AG09309 (cell line): Measurements from ENCODE around the gene CDH19.

ENCODE experiments used
- DNase-seq: peaks from one replicate; pipeline ENCODE4 v3.0.0-alpha.2; 2010; ENCODE audit warnings: low read depth
- H3K4me3 ChIP-seq: 2 replicates; pipeline ENCODE4 v1.5.1; 2011; ENCODE audit warnings: mild to moderate bottlenecking, low read depth, low read length, moderate library complexity; ENCODE audit not compliant: control insufficient read depth
- TF ChIP-seq, protein P1 (sequence below): IDR thresholded peaks from 2 replicates; pipeline ENCODE4 v1.5.1; 2011; ENCODE audit warnings: mild to moderate bottlenecking, low read depth, low read length, inconsistent platforms; ENCODE audit not compliant: insufficient read depth, control insufficient read depth; ENCODE audit errors: missing control alignments

The CDH19 gene

GRCh38 chr18:66616523-66616983, 12.7 kb upstream of the CDH19 start:
- no peak for DNase-seq
- TF ChIP-seq, protein P1, sequence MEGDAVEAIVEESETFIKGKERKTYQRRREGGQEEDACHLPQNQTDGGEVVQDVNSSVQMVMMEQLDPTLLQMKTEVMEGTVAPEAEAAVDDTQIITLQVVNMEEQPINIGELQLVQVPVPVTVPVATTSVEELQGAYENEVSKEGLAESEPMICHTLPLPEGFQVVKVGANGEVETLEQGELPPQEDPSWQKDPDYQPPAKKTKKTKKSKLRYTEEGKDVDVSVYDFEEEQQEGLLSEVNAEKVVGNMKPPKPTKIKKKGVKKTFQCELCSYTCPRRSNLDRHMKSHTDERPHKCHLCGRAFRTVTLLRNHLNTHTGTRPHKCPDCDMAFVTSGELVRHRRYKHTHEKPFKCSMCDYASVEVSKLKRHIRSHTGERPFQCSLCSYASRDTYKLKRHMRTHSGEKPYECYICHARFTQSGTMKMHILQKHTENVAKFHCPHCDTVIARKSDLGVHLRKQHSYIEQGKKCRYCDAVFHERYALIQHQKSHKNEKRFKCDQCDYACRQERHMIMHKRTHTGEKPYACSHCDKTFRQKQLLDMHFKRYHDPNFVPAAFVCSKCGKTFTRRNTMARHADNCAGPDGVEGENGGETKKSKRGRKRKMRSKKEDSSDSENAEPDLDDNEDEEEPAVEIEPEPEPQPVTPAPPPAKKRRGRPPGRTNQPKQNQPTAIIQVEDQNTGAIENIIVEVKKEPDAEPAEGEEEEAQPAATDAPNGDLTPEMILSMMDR = no peak

DNA sequence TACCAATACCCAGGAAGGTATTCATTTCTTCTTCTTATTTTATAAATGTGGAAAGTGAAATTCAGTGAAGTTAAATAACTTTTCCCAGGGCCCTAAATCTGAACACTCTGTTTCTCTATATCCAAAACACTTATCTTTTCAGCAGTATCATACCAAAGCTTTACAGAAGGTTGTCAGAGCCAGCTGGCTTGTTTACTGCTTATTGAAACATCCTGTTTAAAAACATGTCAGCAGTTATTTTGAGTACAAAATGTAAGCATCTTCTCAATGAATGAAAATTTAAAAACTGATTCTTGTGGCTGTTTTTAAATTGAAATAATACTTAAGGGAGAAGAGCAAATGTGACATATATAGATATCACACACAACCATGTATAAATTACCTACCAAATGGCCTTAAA, 11.3 kb upstream of the CDH19 start:
- no peak for DNase-seq
- TF ChIP-seq, protein P1 = no peak
- no peak overlapping the region for H3K4me3 ChIP-seq

More at GRCh38 chr18:66616523-66616983, 12.7 kb upstream of the CDH19 start:
- no peak overlapping the region for H3K4me3 ChIP-seq

DNA sequence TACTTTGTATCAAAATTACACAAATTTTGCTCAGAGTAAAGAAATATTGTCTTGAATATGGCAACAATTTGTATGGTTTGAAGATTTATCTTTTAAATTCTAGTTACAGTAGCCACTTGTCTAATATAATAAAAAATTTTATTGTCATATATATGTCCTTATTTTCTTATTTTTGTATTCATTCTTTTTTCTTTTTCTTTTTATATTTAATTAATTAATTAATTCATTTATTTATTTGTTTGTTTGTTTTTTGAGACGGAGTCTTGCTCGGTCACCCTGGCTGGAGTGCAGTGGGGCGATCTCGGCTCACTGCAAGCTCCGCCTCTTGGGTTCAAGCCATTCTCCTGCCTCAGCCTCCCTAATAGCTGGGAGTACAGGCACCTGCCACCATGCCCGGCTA, 3.7 kb upstream of the CDH19 start:
- TF ChIP-seq, protein P1 = no peak
- no peak overlapping the region for H3K4me3 ChIP-seq
- DNase-seq = no peak

GRCh38 chr18:66601649-66602048, 2.2 kb downstream of the CDH19 start:
- TF ChIP-seq, protein P1 = no peak
- DNase-seq = no peak
- no peak overlapping the region for H3K4me3 ChIP-seq

DNA sequence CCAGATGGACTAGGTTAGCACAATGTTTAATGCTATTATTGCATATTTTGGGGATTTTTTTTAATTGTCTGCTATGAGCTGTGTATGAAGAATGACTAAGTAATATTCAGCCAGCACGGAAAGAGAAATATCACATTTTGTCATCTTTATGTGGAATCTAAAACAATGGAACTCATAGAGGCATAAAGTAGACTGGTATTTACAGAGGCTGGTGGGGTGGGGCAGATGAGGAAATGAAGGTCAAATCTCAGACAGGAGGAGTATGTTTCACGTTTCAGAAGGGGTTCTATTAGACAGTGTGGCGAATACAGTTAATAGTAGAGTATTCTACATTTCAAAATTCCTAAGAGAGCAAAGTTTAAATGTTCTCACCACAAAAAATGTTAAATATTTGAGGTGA, 4.7 kb downstream of the CDH19 start:
- DNase-seq = no peak
- no peak overlapping the region for H3K4me3 ChIP-seq
- TF ChIP-seq, protein P1 = no peak

GRCh38 chr18:66587430-66587829, 16.5 kb downstream of the CDH19 start:
- DNase-seq = no peak
- no peak overlapping the region for H3K4me3 ChIP-seq
- TF ChIP-seq, protein P1 = no peak

- TF ChIP-seq, protein P1 = no peak
- no peak overlapping the region for H3K4me3 ChIP-seq
- DNase-seq = no peak
Observed at GRCh38 chr18:66582211-66582610, 21.7 kb downstream of the CDH19 start.
